HepG2 (cell line): Measurements from ENCODE around the gene PPP4R1. TPM values are rescaled to one million over a fixed set of nuclear protein-coding genes. Genes with fewer than 3 reads are reported as not detected.

ENCODE experiments used
- ATAC-seq: fragments of 200-7000 bp; cut with Tn5 transposase; 3 replicates; pipeline ENCODE4 v1.9.1; 2020; ENCODE audit warnings: mild to moderate bottlenecking, moderate library complexity
- BruUV-seq: library from RNA; stranded (reverse); fragments of 400-500 nt; replicated peaks from 2 replicates; lab custom pipeline; 2021; lab: Mats Ljungman, UMichigan
- CTCF ChIA-PET: fragments of 300-600 bp; formaldehyde crosslinking; extraction: SDS; loops from one replicate; lab custom pipeline; 2021; ENCODE audit warnings: low total read pairs, inconsistent platforms, low intra/inter-chr PET ratio; lab: Yijun Ruan, JAX
- POLR2A ChIA-PET: fragments of 350-600 bp; sonication (Branson Sonifier 250); formaldehyde crosslinking; loops from one replicate; lab custom pipeline; 2020; ENCODE audit warnings: antibody characterized with exemption, inconsistent platforms; lab: Yijun Ruan, JAX
- DNase-seq: peaks from one replicate; pipeline ENCODE4 v3.0.0-alpha.2; 2015; ENCODE audit warnings: low spot score
- FAIRE-seq: peaks from 3 replicates; lab custom pipeline; 2011; peaks lifted over from hg19 to GRCh38; lab: Jason Lieb, UNC
- H2AFZ ChIP-seq: one replicate; pipeline ENCODE4 v1.6.1; 2011; ENCODE audit warnings: low read length, inconsistent platforms
- H3K27ac ChIP-seq: fragments of 300-600 bp; 3 replicates; pipeline ENCODE4 v1.8.0; 2011; ENCODE audit warnings: mixed run types, mild to moderate bottlenecking, mixed read lengths, low read length, inconsistent platforms; ENCODE audit not compliant: insufficient read depth; ENCODE audit errors: extremely low read length
- H3K27me3 ChIP-seq, 2 experiments: fragments of 200-600 bp in 1 of 2; 2 replicates in 1 of 2; 3 replicates in 1 of 2; pipeline versions ENCODE4 v1.6.0 to v1.8.0; 2011; ENCODE audit warnings: low read length in 2 of 2, mild to moderate bottlenecking in 2 of 2, moderate library complexity in 2 of 2, inconsistent platforms in 1 of 2; ENCODE audit not compliant: insufficient read depth in 2 of 2, control insufficient read depth in 1 of 2
- H3K36me3 ChIP-seq, 2 experiments: fragments of 200-600 bp in 1 of 2; replicated peaks in 1 of 2; 2 replicates in 1 of 2; 3 replicates in 1 of 2; pipeline versions ENCODE4 v1.5.1 to v1.8.0; 2011; ENCODE audit warnings: low read length in 2 of 2, inconsistent platforms in 1 of 2; ENCODE audit not compliant: insufficient read depth in 2 of 2, control insufficient read depth in 1 of 2
- H3K4me1 ChIP-seq: 2 replicates; pipeline ENCODE4 v1.5.1; 2012; ENCODE audit warnings: low read length, inconsistent platforms; ENCODE audit not compliant: insufficient read depth
- H3K4me2 ChIP-seq: 2 replicates; pipeline ENCODE4 v1.6.0; 2011; ENCODE audit warnings: low read depth, low read length, inconsistent platforms
- H3K4me3 ChIP-seq, 3 experiments: fragments of 200-600 bp in 1 of 3; sonication (generic), shearing (Covaris generic) in 1 of 3; replicated peaks in 1 of 3; 2 replicates each; pipeline ENCODE4 v1.5.1; 2011 to 2016; ENCODE audit warnings: low read length in 3 of 3, inconsistent platforms in 2 of 3, low read depth in 2 of 3, mild to moderate bottlenecking in 2 of 3, control low read depth in 1 of 3, mixed read lengths in 1 of 3; ENCODE audit not compliant: insufficient read depth in 1 of 3
- H3K79me2 ChIP-seq: one replicate; pipeline ENCODE4 v1.6.1; 2011; ENCODE audit warnings: low read length, inconsistent platforms; ENCODE audit not compliant: insufficient read depth
- H3K9ac ChIP-seq: 2 replicates; pipeline ENCODE4 v1.6.0; 2011; ENCODE audit warnings: mild to moderate bottlenecking, low read depth, low read length, inconsistent platforms; ENCODE audit not compliant: insufficient read depth
- H3K9me3 ChIP-seq: 2 replicates; pipeline ENCODE4 v1.5.1; 2012; ENCODE audit warnings: mild to moderate bottlenecking, low read length
- H4K20me1 ChIP-seq: 2 replicates; pipeline ENCODE4 v1.6.0; 2011; ENCODE audit warnings: inconsistent platforms, mild to moderate bottlenecking, low read length, moderate library complexity; ENCODE audit not compliant: insufficient read depth
- ATF7 ChIP-seq, 2 experiments: fragments of 450-650 bp in 1 of 2; sonication (generic) in 1 of 2; formaldehyde crosslinking in 1 of 2; IDR thresholded peaks; 2 replicates each; pipeline versions ENCODE4 v1.4.0 to v1.6.1; 2016 to 2020; ENCODE audit warnings: antibody characterized with exemption in 1 of 2, mild to moderate bottlenecking in 1 of 2, missing genetic modification reagents in 1 of 2
- CREM ChIP-seq, 2 experiments: sonication (generic) in 1 of 2; formaldehyde crosslinking in 1 of 2; IDR thresholded peaks; 2 replicates each; pipeline versions ENCODE4 v1.4.0 to v1.6.1; 2016 to 2020; ENCODE audit warnings: antibody characterized with exemption in 1 of 2, mild to moderate bottlenecking in 1 of 2, missing genetic modification reagents in 1 of 2
- FLYWCH1 ChIP-seq: sonication (generic); formaldehyde crosslinking; IDR thresholded peaks from 2 replicates; pipeline ENCODE4 v1.8.1; 2023; ENCODE audit warnings: mild to moderate bottlenecking, missing genetic modification reagents
- HNRNPH1 ChIP-seq: fragments of 200-400 bp; formaldehyde crosslinking; optimal IDR thresholded peaks from 2 replicates; pipeline ENCODE3; 2017; ENCODE audit warnings: mild to moderate bottlenecking, low read depth, low read length
- HNRNPL ChIP-seq: fragments of 200-400 bp; formaldehyde crosslinking; IDR thresholded peaks from 2 replicates; pipeline ENCODE4 v1.6.1; 2017; ENCODE audit warnings: mild to moderate bottlenecking, low read depth, low read length
- MIXL1 ChIP-seq: IDR thresholded peaks from 2 replicates; pipeline ENCODE4 v1.6.1; 2016
- REL ChIP-seq: sonication (generic); formaldehyde crosslinking; conservative IDR thresholded peaks from 2 replicates; pipeline ENCODE4 v1.8.0; 2022; ENCODE audit warnings: mild to moderate bottlenecking, missing genetic modification reagents, moderate library complexity
- ZBTB7B ChIP-seq: sonication (generic); formaldehyde crosslinking; IDR thresholded peaks from 2 replicates; pipeline ENCODE4 v1.4.0; 2020; ENCODE audit warnings: missing genetic modification reagents
- ZNF101 ChIP-seq: sonication (generic); formaldehyde crosslinking; IDR thresholded peaks from 2 replicates; pipeline ENCODE4 v1.4.0; 2020; ENCODE audit warnings: mild to moderate bottlenecking, low read depth, missing genetic modification reagents, borderline replicate concordance
- ZNF263 ChIP-seq: sonication (generic); formaldehyde crosslinking; IDR thresholded peaks from 2 replicates; pipeline ENCODE4 v1.4.0; 2020; ENCODE audit warnings: missing genetic modification reagents
- ZNF713 ChIP-seq: sonication (generic); formaldehyde crosslinking; IDR thresholded peaks from 2 replicates; pipeline ENCODE4 v1.4.0; 2020; ENCODE audit warnings: mild to moderate bottlenecking, missing genetic modification reagents
- ZSCAN21 ChIP-seq: sonication (generic); formaldehyde crosslinking; IDR thresholded peaks from 2 replicates; pipeline ENCODE4 v1.8.0; 2022; ENCODE audit warnings: mild to moderate bottlenecking, missing genetic modification reagents, moderate library complexity, borderline replicate concordance
- ZZZ3 ChIP-seq: sonication (generic); formaldehyde crosslinking; IDR thresholded peaks from 2 replicates; pipeline ENCODE4 v1.4.0; 2020; ENCODE audit warnings: missing genetic modification reagents, mild to moderate bottlenecking, borderline replicate concordance
- WGBS: methylation state at CpG from one replicate; pipeline ENCODE4 v1.1.6; 2017; ENCODE audit warnings: low lambda C conversion rate; 5-methylcytosine and 5-hydroxymethylcytosine counted together
- in situ Hi-C: cut with HindIII; loops from 2 replicates; pipeline ENCODE4 v1.10.0; 2017; ENCODE audit warnings: low pct_unique_long_range_greater_than_20kb; ENCODE audit not compliant: extremely low pct_ligation_motif_present
- intact Hi-C: fragments of 100-400 bp; cut with micrococcal nuclease; formaldehyde crosslinking; loops from one replicate; pipeline ENCODE4 v1.10.0; 2022; ENCODE audit not compliant: unreplicated experiment
- polyA plus RNA-seq, 8 experiments: library from polyadenylated mRNA; depleted of rRNA in 3 of 8; stranded (reverse) in 7 of 8; unstranded in 1 of 8; fragments of >200 nt; fragmentation: Illumina TruSeq in 4 of 8; extraction: Trizol in 4 of 8; gene quantifications; 2 replicates each; pipeline versions ENCODE4 v1.2.1 to v1.2.3, GENCODE V29; 2011 to 2016; ENCODE audit warnings: low read depth in 4 of 8, missing spikeins in 1 of 8, mixed read lengths in 1 of 8; ENCODE audit not compliant: insufficient read depth in 1 of 8
- total RNA-seq, 5 experiments: library from RNA; depleted of rRNA; stranded (reverse); fragments of >200 nt; fragmentation: Illumina TruSeq; extraction: Trizol; gene quantifications; 2 replicates each; pipeline ENCODE4 v1.2.3, GENCODE V29; 2016; ENCODE audit warnings: low read depth in 1 of 5
- TF ChIP-seq, protein P1 (sequence below): sonication (generic); formaldehyde crosslinking; IDR thresholded peaks from 2 replicates; pipeline ENCODE4 v1.5.1; 2020; ENCODE audit warnings: missing genetic modification reagents, mild to moderate bottlenecking, borderline replicate concordance
- TF ChIP-seq, protein P2 (sequence below): sonication (generic); formaldehyde crosslinking; IDR thresholded peaks from 2 replicates; pipeline ENCODE4 v1.4.0; 2020; ENCODE audit warnings: mild to moderate bottlenecking, missing genetic modification reagents
- TF ChIP-seq, protein P3 (sequence below): sonication (generic); formaldehyde crosslinking; IDR thresholded peaks from 2 replicates; pipeline ENCODE4 v1.8.0; 2022; ENCODE audit warnings: mild to moderate bottlenecking, missing genetic modification reagents

The PPP4R1 gene
- total and polyA plus RNA-seq, 2 of the 13 experiments (the other 11 are each of a cell fraction or from before 2014, with no cell fraction given), result 66.5 to 72.4 TPM

DNA sequence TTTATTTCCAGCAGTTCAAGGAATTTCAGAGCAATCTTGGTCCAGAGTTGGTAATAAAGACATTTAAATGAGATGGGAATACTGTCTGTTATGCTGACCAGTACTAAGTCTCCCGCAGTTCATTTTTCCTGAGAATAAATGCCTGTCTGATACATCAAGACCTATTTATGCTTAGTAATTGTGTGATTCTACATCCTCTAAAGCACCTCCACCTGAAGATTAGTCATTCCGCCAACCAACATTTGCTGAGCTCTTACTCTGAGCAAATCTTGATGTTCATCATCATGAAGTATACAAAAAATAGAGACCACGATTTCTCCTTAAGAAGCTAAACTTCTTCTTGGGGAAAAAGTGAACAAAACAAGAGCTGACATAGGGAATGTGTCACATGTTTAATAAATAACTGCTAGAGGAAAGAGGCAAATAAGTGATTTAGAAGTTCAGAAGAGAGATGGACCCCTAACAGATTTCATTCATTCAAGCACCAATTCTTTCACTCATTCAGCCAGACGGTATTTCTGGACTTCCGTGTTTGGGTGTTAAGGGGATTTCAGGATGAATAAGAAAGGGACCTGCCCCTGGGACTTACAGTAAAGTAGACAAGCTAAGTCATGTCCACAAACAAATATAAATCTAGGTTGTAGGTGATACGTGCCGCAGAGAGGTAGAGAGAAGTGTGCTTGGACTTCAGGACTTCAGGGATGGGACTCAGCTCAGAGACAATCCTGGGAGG is 34.2 kb upstream of the PPP4R1 start:
- no peak overlapping the region for H3K27ac ChIP-seq
- H3K79me2 ChIP-seq, result no peaks in the 10 kb centered on the region
- FAIRE-seq (no peak), ATAC-seq (no peak), DNase-seq (no peak)
- H3K4me2 ChIP-seq, result no peak overlapping the region
- peaks cover 50% of the 10 kb centered on the region for H3K4me1 ChIP-seq
- peaks cover 0 to 3% of the 10 kb centered on the region in 2 experiments; a peak in 2 of 5 replicates for H3K27me3 ChIP-seq
- POLR2A ChIA-PET, result no interaction called here
- no peak overlapping the region for H2AFZ ChIP-seq
- in situ Hi-C loops, result no loop called here
- no peak overlapping the region for H3K4me3 ChIP-seq
- intact Hi-C loops, result no loop called here
- H4K20me1 ChIP-seq, result no peaks in the 10 kb centered on the region
- 31% methylated on average over 7 of the region's 7 CpGs for WGBS
- no TSS peak for BruUV-seq
- H3K36me3 ChIP-seq, result no peaks in the 10 kb centered on the region
- CTCF ChIA-PET, result no interaction called here
- H3K9ac ChIP-seq, result no peak overlapping the region
- no peaks in the 10 kb centered on the region for H3K9me3 ChIP-seq
- TF ChIP-seq FLYWCH1 (CRISPR knock-in tag) (no peak), ZNF263 (no peak), HNRNPH1 (no peak), REL (CRISPR knock-in tag) (no peak), HNRNPL (no peak), ZSCAN21 (CRISPR knock-in tag) (no peak), ZNF101 (CRISPR knock-in tag) (no peak), ATF7 (IDR thresholded peaks at IDR 0.05) (no peak), ATF7 (CRISPR knock-in tag; IDR thresholded peaks at IDR 0.05) (no peak), ZNF713 (no peak), MIXL1 (CRISPR knock-in tag) (no peak), CREM (IDR thresholded peaks at IDR 0.05) (no peak), CREM (CRISPR knock-in tag; IDR thresholded peaks at IDR 0.05) (no peak), ZBTB7B (CRISPR knock-in tag) (no peak), ZZZ3 (no peak)
- TF ChIP-seq, protein P1, sequence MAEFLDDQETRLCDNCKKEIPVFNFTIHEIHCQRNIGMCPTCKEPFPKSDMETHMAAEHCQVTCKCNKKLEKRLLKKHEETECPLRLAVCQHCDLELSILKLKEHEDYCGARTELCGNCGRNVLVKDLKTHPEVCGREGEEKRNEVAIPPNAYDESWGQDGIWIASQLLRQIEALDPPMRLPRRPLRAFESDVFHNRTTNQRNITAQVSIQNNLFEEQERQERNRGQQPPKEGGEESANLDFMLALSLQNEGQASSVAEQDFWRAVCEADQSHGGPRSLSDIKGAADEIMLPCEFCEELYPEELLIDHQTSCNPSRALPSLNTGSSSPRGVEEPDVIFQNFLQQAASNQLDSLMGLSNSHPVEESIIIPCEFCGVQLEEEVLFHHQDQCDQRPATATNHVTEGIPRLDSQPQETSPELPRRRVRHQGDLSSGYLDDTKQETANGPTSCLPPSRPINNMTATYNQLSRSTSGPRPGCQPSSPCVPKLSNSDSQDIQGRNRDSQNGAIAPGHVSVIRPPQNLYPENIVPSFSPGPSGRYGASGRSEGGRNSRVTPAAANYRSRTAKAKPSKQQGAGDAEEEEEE (CRISPR knock-in tag), result no peak
- TF ChIP-seq, protein P2, sequence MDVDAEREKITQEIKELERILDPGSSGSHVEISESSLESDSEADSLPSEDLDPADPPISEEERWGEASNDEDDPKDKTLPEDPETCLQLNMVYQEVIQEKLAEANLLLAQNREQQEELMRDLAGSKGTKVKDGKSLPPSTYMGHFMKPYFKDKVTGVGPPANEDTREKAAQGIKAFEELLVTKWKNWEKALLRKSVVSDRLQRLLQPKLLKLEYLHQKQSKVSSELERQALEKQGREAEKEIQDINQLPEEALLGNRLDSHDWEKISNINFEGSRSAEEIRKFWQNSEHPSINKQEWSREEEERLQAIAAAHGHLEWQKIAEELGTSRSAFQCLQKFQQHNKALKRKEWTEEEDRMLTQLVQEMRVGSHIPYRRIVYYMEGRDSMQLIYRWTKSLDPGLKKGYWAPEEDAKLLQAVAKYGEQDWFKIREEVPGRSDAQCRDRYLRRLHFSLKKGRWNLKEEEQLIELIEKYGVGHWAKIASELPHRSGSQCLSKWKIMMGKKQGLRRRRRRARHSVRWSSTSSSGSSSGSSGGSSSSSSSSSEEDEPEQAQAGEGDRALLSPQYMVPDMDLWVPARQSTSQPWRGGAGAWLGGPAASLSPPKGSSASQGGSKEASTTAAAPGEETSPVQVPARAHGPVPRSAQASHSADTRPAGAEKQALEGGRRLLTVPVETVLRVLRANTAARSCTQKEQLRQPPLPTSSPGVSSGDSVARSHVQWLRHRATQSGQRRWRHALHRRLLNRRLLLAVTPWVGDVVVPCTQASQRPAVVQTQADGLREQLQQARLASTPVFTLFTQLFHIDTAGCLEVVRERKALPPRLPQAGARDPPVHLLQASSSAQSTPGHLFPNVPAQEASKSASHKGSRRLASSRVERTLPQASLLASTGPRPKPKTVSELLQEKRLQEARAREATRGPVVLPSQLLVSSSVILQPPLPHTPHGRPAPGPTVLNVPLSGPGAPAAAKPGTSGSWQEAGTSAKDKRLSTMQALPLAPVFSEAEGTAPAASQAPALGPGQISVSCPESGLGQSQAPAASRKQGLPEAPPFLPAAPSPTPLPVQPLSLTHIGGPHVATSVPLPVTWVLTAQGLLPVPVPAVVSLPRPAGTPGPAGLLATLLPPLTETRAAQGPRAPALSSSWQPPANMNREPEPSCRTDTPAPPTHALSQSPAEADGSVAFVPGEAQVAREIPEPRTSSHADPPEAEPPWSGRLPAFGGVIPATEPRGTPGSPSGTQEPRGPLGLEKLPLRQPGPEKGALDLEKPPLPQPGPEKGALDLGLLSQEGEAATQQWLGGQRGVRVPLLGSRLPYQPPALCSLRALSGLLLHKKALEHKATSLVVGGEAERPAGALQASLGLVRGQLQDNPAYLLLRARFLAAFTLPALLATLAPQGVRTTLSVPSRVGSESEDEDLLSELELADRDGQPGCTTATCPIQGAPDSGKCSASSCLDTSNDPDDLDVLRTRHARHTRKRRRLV, result no peak
- TF ChIP-seq, protein P3, sequence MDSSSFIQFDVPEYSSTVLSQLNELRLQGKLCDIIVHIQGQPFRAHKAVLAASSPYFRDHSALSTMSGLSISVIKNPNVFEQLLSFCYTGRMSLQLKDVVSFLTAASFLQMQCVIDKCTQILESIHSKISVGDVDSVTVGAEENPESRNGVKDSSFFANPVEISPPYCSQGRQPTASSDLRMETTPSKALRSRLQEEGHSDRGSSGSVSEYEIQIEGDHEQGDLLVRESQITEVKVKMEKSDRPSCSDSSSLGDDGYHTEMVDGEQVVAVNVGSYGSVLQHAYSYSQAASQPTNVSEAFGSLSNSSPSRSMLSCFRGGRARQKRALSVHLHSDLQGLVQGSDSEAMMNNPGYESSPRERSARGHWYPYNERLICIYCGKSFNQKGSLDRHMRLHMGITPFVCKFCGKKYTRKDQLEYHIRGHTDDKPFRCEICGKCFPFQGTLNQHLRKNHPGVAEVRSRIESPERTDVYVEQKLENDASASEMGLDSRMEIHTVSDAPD (CRISPR knock-in tag), result no peak
